HFF-Myc (cell line): ENCODE results near the gene PLCB1.

Experiments
- DNase-seq: peaks from one replicate; pipeline ENCODE4 v3.0.0-alpha.2; 2011; ENCODE audit warnings: low read depth; ENCODE audit errors: extremely low read depth
- H3K4me3 ChIP-seq: replicated peaks from 2 replicates; pipeline ENCODE4 v1.5.1; 2011; ENCODE audit warnings: low read depth, mild to moderate bottlenecking, control low read depth, low read length
- CTCF ChIP-seq: IDR thresholded peaks from 2 replicates; pipeline ENCODE4 v1.5.1; 2012; ENCODE audit warnings: mild to moderate bottlenecking, low read depth, low read length, control low read depth; ENCODE audit errors: missing control alignments

The PLCB1 gene

GRCh38 chr20:8764344-8764962 lies 632.4 kb downstream of the PLCB1 start:
- no peak overlapping the region for H3K4me3 ChIP-seq
- DNase-seq = no peak
- TF ChIP-seq CTCF = no peak

- H3K4me3 ChIP-seq = no peak overlapping the region
- no peak for DNase-seq
- TF ChIP-seq CTCF = no peak
Measured at GRCh38 chr20:8766868-8767390, 634.9 kb downstream of the PLCB1 start.

GRCh38 chr20:8774412-8774811 lies 642.3 kb downstream of the PLCB1 start:
- H3K4me3 ChIP-seq = no peak overlapping the region
- no peak for DNase-seq
- TF ChIP-seq CTCF = no peak

- no peak for DNase-seq
- no peak for TF ChIP-seq CTCF
Measured at GRCh38 chr20:8777911-8778310, 645.8 kb downstream of the PLCB1 start.

GRCh38 chr20:8778387-8778786 lies 646.3 kb downstream of the PLCB1 start:
- DNase-seq = no peak
- no peak for TF ChIP-seq CTCF
- H3K4me3 ChIP-seq = no peak overlapping the region

More at GRCh38 chr20:8777911-8778310, 645.8 kb downstream of the PLCB1 start:
- no peak overlapping the region for H3K4me3 ChIP-seq

- H3K4me3 ChIP-seq = no peak overlapping the region
- DNase-seq = no peak
- TF ChIP-seq CTCF = no peak
Measured at GRCh38 chr20:8780915-8781314, 648.8 kb downstream of the PLCB1 start.

- TF ChIP-seq CTCF = no peak
- no peak for DNase-seq
- no peak overlapping the region for H3K4me3 ChIP-seq
Measured at GRCh38 chr20:8782804-8783203, 650.7 kb downstream of the PLCB1 start.
